IPS-NIHi7 (cell line): ENCODE measurements around the gene CLDN20.

Experiments used
- DNase-seq: peaks from one replicate; pipeline ENCODE4 v3.0.0; 2012; ENCODE audit warnings: mixed read lengths; ENCODE audit errors: extremely low spot score

The CLDN20 gene

DNA sequence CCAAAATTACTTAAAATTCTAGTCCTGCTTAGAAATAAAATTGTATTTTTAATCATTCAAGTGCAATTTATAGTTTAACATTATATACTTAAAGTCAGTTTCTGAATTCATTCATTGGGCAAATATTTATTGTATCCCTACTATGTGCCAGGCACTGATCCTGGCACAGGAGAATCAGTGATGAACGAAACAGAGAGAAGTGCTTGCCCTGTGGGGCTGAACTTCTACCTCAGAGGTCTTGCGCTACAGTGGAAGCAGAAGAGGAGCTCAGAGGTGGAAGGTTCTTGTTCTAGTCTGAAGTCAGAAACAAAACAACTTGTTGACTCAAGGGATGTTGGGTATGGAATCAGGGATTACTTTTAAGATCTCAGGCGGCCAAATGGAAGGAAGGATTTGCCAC lies 6.0 kb downstream of the CLDN20 start:
- no peak for DNase-seq

DNA sequence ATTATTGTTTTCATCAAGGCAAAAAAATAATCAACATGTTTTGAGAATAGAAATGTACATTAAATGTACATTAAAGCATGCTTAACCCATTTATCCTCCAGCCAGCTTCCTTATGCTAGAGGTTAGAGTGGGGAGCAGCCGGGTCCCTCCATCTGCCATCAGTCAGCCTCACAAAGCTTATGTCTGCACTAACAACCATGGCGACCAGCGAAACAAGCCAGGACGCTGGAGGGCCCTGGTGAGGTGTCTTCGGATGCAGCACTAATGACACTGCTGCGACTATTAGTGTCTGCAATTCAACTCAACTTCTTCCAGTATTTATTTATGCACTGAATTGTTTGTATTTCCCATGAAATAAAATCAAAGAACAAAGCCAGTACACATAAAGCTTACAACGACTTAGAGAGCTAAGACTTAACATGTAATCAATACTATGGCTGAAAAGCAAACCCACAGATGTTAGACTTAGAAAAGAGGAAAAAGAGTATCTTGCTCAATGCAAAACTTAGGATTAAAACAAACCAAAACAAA lies 6.8 kb downstream of the CLDN20 start:
- DNase-seq: no peak

DNA sequence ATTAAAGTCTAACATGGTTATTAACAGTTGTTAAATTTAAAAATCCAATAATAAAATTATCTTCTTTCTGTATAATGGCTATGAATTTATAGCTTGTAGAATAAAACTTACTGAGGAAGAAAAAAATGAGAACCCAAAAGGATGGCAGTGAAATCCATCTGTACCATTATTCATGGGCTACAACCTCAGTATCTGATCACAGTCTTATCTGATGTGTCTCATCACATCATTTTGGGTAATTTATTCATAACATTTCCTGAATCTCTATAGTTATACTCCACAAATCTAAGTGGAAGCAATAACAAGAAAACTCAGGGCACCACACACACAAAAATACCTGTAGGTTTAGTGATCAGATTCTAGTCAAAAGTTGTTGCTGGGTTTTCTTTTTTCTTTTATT lies 7.3 kb downstream of the CLDN20 start:
- DNase-seq: no peak

DNA sequence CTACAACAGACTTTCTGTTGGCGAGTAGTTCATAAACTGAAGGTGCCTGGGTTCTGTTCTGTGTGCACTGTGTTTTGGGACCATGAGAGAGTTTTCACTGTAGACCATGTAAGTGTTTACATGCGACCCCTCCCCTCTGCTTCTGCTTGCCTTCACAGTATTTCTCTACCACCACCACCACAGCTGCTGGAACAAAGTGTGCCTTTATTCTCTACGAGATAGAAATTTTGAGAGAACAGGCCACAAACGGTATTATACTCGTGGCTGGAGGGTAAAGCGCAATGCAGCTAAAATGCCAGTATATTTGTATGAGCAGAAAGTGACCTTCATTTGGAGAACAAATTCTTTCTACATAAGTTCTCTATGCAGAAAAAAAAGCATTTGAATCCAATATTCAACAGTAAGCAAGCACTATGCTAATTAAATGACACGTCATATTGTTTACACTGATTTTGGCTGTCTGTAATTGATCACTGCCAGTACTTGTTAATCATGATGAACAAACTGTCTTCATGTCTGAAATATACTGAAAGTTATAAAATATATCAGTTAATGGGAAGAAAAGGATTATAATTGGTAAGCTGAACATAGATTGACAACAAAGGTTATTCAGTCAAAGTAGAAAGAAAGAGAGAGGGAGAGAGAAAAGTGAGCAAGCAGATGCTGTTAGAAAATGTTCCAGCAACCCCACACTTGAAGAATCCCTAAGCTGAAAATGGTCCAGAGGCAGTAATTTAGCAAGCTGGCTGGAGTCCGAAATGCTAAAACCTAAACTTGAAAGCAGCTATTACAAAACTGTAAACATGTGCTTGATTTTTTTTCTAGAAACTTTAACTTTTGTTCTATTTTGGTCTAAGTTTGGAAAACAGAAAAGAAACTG lies 8.8 kb downstream of the CLDN20 start:
- no peak for DNase-seq

DNA sequence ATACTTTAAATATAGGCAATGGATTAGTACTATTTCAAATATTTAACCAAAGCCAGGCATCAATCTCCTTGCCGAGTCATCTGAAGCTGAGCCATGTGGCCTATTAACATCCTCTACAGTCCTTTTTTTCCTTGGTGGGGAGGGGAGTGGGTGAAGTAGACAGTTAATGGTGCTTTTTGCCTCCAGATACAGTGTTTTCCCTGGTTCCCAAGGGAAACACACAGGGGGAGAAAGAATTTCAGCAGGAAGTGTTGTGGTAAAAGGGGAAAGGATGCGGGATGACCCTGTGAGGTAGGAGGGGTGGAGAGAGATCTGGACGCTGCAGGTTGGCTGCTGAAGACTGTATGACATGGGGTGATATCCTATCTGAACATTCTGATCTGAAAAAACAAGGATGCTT lies 9.6 kb downstream of the CLDN20 start:
- DNase-seq: peak; percentile 22

DNA sequence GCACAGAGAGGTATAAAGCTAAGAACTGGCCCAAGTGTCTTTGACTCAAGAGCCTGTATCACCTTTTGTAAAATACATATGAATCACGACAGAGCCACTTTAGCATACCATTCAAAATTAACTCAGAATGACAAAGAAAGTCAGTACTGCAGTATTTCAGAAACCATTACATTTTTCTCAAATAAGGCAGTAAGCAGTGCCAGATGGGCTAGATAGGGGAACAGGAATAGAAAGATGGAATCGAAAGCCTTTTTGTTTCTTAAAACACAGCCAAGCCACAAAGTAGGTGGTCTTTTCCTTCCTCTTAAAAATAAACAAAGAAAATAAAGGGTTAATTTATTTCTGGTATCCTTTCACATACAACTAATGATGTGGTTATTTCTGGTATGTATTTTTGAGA lies 10.3 kb downstream of the CLDN20 start:
- no peak for DNase-seq

DNA sequence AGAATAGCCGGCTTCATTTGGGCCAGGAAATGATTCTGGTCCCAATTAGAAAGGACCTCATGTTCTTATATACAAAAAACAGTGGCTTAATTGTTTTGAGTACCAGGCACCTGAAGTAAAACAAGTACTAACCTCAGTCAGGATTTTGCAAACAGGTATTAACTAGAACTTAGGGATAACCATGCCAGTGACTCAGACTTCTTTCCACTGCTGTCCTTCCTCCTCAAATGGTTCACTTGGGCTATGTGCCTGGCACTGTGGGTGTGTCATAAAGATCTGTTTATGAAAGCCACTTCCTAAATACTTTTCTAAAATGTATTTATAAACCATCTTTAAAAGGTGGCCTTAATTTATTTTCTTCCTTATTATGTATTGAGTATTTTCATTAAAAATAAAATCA lies 10.7 kb downstream of the CLDN20 start:
- no peak for DNase-seq

DNA sequence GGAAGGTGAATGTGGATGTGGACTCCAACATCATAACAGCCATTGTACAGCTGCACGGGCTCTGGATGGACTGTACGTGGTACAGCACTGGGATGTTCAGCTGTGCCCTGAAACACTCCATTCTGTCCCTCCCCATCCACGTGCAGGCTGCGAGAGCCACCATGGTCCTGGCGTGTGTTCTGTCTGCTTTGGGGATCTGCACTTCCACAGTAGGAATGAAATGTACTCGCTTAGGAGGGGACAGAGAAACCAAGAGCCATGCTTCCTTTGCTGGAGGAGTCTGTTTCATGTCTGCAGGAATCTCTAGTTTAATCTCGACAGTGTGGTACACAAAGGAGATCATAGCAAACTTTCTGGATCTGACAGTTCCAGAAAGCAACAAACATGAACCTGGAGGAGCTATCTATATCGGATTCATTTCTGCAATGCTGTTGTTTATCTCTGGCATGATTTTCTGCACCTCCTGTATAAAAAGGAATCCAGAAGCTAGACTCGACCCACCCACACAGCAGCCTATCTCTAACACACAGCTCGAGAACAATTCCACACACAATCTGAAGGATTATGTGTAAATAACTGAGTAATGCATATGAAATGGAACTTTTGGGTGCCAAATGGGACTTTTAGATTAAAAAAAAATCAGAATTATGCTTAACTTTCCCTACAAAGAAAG lies 12.1 kb downstream of the CLDN20 start:
- no peak for DNase-seq

DNA sequence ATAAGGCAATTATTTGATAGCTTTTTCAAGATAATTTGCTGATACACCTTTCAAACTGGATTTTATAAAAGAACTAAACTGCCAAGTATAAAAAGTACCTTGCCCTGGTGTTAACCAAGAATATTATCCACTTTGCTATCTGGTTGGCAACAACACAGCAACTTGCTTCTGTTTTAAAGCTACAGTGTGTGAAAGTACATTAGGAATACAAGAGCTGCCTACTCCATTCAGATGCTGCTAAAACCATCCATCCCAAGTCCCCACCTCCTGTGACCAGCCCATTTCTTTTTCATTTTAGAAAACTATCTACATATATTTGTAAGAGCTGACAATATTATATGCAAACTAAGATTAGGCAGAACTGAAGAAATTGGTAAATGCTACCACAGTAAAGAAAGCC lies 12.8 kb downstream of the CLDN20 start:
- no peak for DNase-seq

DNA sequence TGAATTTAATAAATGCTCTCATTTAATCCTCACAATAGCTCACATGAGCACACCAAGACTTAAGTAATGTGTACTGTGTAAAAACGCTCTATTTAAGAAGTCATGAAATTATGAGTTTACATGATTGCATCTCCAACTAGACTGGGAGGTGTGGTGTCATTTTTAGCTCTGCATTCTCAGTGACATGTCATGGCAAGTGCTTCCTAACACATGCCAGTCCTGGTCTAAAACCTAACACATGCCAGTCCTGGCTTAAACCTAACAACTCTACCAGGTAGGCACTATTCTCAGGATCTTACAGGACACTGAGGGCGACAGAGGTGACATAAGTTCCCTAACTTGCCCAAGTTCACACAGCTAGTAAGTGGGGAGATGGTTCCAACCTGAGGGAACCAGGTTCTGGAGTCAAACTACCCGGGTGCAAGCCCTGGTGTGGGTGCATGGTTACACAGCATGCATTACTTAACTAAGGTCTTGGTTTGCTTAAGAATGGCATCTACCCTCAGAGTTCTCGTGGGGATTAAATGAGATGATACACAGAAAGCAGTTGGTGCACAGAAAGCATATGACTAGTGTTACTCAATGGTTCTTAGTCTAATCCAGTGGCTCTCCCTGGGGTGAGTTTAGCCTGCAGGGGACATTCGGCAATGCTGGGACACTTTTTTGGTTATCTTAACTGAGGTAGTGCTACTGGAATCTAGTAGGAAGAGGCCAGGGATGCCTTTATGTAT lies 14.7 kb downstream of the CLDN20 start:
- DNase-seq: no peak

DNA sequence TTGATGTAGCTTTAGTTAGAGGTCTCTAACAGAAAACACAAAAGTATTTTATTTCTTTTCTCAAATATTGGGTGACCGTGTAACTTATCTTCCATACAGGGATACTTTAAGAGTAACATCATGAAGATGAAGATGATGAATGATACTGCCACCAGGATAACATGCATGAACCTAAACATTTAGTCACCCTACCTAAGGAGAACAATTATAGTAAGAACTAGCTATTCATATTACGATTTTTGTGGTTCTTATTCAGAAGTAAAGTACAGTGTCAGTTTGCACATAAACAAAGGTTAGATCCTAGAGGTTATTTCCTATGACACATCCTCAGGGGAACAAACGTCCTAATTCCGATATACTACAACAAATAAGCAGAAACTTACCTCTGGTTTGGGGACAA lies 21.0 kb downstream of the CLDN20 start:
- no peak for DNase-seq

DNA sequence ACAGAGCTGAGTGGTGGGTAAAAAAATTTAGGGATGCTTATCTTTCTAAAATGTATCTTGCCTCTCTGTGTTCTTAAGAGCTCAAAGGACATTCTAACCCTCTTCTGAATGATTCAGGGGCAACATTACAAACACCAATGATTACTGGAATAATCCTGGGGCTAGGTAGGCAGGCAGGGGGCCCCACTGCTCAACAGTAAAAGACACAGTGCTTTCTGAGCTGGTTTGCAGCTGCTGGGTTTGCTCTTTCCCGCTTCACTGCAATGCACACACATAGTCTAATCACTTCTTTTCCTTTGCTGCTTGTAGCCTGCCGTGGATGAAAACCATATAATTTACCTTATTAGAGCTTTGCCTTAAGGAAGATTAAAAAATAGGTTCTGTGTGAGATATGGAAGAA lies 23.9 kb downstream of the CLDN20 start:
- no peak for DNase-seq

DNA sequence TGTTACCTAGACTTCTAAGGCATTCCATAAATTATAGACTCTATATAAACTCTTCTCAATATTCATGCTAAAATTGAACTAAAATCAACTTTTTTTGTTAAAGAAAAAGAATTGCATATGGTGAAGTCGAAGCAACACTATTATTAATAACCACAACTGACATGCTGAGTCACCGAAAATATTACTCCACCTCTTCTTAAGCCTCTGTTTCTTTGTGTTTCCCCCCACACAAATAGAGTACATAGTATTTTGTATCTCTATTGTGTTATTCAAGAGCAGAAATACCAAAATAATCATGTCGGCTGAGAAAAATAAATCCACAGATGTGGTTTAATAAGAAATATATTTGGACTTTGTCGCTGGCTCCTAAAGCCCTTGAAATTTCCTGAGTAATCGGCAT lies 26.7 kb downstream of the CLDN20 start:
- DNase-seq: no peak

DNA sequence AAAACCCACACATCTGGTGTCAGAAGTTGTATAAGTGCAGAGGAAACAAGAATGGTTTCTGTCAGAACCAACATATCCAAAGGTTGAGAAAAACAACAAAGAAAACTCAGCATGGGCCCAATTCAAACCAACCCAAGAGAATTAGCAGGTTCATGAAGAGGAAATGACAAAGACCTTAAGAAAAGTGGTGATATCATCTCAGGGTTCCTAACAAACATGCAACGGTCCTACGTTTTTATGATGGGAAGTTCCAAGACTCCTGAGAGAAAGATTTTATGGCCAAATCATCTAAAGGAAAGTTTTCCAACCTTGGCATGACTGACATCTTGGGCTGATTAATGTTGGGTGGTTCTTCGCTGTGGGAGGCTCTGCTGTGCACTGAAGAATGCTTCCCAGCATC lies 27.5 kb downstream of the CLDN20 start:
- no peak for DNase-seq

DNA sequence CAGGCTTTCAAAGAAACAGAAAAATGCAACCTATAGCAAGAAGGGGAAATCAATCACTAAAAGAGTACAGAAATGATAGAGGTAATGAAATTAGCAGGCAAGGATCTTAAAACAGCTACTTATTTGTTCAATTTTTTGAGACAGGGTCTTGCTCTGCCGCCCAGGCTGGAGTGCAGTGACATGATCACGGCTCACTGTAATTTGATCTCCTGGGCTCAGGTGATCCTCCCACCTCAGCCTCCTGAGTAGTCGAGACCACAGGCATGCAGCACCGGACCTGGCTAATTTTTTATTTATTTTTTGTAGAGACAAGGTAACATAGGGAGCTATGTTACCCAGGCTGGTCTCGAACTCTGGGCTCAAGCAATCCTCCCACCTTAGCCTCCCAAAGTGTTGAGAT lies 28.9 kb downstream of the CLDN20 start:
- no peak for DNase-seq

DNA sequence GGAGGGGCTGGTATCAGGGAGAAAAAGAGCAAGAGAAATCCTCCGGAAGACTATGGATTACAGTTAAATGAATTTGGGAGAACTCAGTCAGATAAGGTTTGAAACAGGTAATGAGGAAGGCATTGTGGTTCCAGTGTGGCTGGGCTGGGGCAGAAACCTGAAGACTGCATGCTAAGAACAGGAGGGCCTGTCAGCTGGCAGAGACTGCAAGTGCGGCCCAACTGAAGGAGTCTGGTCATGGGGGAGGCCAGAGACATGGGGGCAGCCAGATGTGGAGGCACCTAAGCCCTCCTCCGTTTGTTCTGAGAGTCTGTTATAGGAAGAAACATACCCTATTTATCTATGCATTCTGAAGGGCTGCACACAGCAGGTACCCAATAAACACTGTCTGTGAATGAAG lies 33.9 kb downstream of the CLDN20 start:
- no peak for DNase-seq

DNA sequence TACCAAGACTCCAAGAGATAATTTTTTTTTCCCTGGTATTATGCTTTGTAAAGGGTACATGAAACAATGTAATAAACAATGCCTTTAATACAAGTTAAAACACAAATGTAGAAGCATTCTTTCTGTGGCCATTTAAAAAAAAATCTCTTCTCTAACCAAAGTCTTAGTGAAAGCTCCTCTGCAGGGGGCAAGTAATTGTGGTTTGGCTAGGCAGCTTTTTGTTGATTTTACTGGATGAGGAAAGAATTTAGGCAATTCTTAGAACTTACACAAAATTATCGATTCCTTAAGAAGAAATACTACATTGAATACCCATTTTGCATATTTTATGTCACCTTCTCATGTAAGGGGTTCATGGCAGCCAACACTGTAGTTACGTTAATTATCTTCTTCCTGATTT lies 38.1 kb downstream of the CLDN20 start:
- DNase-seq: no peak

DNA sequence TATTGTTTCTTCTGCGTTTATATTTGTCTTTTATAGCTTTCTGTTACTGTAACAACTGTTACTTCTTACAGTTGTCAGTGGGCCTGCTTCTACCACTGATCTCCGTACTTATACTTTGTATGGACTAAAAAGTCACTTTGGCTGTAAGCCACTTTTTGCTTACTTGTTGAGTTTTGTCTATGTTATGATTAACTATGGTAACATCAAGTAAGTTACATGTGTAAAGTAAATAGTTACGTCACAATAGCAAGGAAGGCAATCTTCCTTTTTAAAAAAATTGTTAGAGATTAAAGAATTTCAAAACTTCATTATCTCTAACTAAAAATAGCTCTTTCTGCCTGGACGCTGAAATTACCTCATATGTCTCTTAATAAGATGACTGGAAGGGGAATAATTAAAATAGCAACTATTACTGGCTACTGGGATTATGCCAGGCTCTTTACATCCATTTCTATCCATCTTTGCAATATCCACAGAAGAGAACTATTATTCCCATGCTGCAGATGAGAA lies 39.6 kb downstream of the CLDN20 start:
- DNase-seq: no peak

DNA sequence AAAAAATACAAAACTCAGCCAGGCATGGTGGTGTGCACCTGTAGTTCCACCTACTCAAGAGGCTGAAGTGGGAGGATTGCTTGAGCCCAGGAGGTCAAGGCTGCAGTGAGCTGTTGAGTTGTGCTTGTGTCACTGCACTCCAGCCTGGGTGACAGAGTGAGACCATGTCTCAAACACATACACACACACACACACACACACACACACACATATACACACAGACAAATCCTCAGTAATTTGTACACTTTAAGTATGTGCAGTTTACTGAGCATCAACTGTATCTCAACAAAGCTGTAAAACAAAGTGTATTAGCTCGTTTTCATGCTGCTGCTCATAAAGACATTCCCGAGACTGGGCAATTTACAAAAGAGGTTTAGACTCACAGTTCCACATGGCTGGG lies 43.1 kb downstream of the CLDN20 start:
- DNase-seq: no peak

DNA sequence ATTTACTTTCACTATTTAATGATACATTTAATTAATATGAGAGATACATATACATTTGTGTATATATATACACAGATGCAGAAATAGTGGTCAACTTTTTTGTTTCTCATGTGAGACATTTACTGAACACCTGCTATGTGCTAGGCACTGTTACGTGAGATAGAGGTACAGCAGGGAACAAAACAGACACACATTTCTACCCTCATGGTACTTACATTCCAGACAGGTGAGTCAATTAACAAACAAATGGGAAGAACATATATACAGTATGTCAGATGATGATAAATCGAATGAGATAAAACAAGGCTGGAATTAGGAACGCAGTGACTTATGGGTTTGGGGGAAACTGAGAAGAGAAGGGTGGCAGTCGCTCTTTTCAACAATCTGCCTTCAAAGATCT lies 45.3 kb downstream of the CLDN20 start:
- DNase-seq: no peak

DNA sequence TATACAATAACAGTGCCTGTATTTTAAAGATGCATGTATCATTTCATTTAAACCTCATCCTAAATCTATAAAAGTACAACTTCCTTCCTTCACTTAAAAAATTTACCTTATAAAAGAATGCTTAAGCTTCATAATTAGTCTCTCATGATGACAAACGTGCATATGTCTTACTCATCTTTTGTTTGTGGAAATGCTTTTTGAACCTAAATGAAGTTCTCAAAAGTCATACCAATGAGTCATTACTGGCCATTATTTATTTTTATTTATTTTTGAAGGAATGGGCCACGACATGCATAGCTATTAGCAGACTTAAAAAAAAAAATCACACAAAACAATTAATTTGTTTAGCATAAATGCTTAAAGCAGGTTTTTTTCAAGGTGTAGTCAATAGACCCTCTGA lies 46.8 kb downstream of the CLDN20 start:
- no peak for DNase-seq

DNA sequence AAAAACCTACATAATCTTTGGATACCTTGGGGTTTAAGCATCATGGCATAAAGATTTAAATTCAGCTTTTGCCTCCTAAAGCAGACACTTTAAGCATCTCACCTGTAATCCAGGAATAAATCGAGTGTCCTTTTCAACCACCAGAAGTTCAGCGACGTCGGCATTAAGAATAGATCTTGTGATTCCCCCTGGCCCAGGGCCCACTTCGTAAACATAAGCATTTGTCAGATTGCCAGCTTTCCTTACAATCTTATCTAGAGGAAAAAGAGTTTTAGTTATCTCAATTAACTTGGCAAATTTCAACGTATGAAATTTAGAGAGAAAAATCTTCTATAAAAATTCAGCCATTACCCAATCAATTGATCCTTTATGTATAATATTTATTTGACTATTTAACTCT lies 47.3 kb downstream of the CLDN20 start:
- DNase-seq: no peak
